A204.1 (cell line): ENCODE results near the gene TUBA3E.
"Not testable (repeated sequence)": the region's sequence is repeated elsewhere in the genome, so short reads cannot be mapped to it uniquely, and the experiment has no call there.

ENCODE experiments used
- FAIRE-seq: peaks from 2 replicates; lab custom pipeline; 2012; peaks lifted over from hg19 to GRCh38; lab: Jason Lieb, UNC

The TUBA3E gene

GRCh38 chr2:130160838-130161705 lies 37.2 kb downstream of the TUBA3E start:
- FAIRE-seq, result not testable (repeated sequence)

GRCh38 chr2:130160131-130160530 lies 38.1 kb downstream of the TUBA3E start:
- no peak for FAIRE-seq

GRCh38 chr2:130159376-130159775 lies 38.9 kb downstream of the TUBA3E start:
- FAIRE-seq, result not testable (repeated sequence)

- FAIRE-seq, result no peak
Observed at GRCh38 chr2:130158631-130159030, 39.6 kb downstream of the TUBA3E start.

- not testable (repeated sequence) for FAIRE-seq
Observed at GRCh38 chr2:130157825-130158514, 40.3 kb downstream of the TUBA3E start.

GRCh38 chr2:130157354-130157753 lies 40.9 kb downstream of the TUBA3E start:
- not testable (repeated sequence) for FAIRE-seq

- FAIRE-seq, result no peak
Observed at GRCh38 chr2:130156624-130157004, 41.6 kb downstream of the TUBA3E start.

- not testable (repeated sequence) for FAIRE-seq
Observed at GRCh38 chr2:130155956-130156623, 42.1 kb downstream of the TUBA3E start.

GRCh38 chr2:130154773-130155765 lies 43.2 kb downstream of the TUBA3E start:
- FAIRE-seq, result no peak

GRCh38 chr2:130154423-130154770 lies 43.8 kb downstream of the TUBA3E start:
- not testable (repeated sequence) for FAIRE-seq

GRCh38 chr2:130153721-130154422 lies 44.4 kb downstream of the TUBA3E start:
- not testable (repeated sequence) for FAIRE-seq

- no peak for FAIRE-seq
Observed at GRCh38 chr2:130152816-130153595, 45.2 kb downstream of the TUBA3E start.

- not testable (repeated sequence) for FAIRE-seq
Observed at GRCh38 chr2:130152136-130152815, 46.0 kb downstream of the TUBA3E start.

GRCh38 chr2:130151145-130151512 lies 47.1 kb downstream of the TUBA3E start:
- FAIRE-seq, result not testable (repeated sequence)

GRCh38 chr2:130150181-130151144 lies 47.8 kb downstream of the TUBA3E start:
- FAIRE-seq, result no peak

GRCh38 chr2:130148515-130148914 lies 49.7 kb downstream of the TUBA3E start:
- FAIRE-seq, result not testable (repeated sequence)

GRCh38 chr2:130145006-130145414 lies 53.2 kb downstream of the TUBA3E start, which contains the start of gene CCDC74B:
TSS of gene CCDC74B (minus strand) at chr2:130145112. CDS start at chr2:130144996, 116 bp downstream.
- FAIRE-seq, result not testable (repeated sequence)
